Ishikawa (cell line): Measurements from ENCODE around the gene ARFGEF3.

Experiments used
- CREB1 ChIP-seq: IDR thresholded peaks from 2 replicates; pipeline ENCODE4 v1.6.1; 2012; ENCODE audit warnings: low read depth
- FOXM1 ChIP-seq: IDR thresholded peaks from 2 replicates; pipeline ENCODE4 v1.6.1; 2012; ENCODE audit warnings: low read depth, borderline replicate concordance
- NFIC ChIP-seq: IDR thresholded peaks from 2 replicates; pipeline ENCODE4 v1.6.1; 2012
- TAF1 ChIP-seq: IDR thresholded peaks from 2 replicates; pipeline ENCODE4 v1.6.1; 2012; ENCODE audit warnings: low read depth, mild to moderate bottlenecking
- TEAD4 ChIP-seq: IDR thresholded peaks from 2 replicates; pipeline ENCODE4 v1.6.1; 2012

GRCh38 chr6:138231381-138231886, 69.7 kb downstream of the ARFGEF3 start:
- no peak for TF ChIP-seq NFIC
- no peak for TF ChIP-seq FOXM1
- no peak for TF ChIP-seq TEAD4
- no peak for TF ChIP-seq CREB1
- no peak for TF ChIP-seq TAF1
